GM03348 (cell line): Measurements from ENCODE around the gene ELOVL5.
A peak's percentile ranks its signal among the peaks of the same experiment; 100 is the strongest.
"Not testable (repeated sequence)": the region's sequence is repeated elsewhere in the genome, so short reads cannot be mapped to it uniquely, and the experiment has no call there.

Source experiments
- DNase-seq: peaks from one replicate; pipeline ENCODE4 v3.0.0; 2012; ENCODE audit warnings: low spot score

The ELOVL5 gene

GRCh38 chr6:53304953-53305352, 43.8 kb downstream of the ELOVL5 start:
- DNase-seq, result not testable (repeated sequence)

DNA sequence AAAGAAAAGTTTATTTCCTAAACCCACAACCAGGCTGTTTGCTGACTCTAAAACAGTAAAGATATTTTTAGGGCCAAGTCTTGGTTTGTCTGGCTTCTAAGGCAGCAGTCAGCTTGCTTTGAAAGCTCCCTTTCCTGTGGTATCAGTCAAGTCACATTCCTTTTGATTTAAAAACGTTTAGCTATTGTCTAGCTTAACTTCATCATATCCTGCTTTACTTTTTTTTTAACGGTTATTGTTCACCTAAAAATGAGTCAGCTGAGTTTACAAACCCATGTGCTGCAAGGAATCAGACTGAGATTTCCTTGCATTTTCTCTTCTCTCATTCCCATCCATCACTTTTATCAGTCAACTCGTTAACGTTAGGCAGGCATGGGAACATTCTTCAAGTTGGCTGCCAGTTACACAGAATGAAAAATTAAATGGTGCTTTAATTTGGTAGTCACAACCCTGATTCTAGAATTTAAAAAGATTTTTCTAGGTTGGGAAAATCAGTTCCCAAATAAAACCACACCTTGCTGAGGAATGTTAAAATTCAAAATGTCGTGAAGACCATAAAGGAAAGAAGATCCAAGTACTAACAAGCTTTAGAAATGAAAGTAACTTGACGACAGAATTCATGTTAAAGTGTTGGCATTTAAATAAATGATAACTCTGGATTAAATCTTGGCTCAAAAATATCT, 45.9 kb downstream of the ELOVL5 start:
- peak; percentile 78 for DNase-seq

DNA sequence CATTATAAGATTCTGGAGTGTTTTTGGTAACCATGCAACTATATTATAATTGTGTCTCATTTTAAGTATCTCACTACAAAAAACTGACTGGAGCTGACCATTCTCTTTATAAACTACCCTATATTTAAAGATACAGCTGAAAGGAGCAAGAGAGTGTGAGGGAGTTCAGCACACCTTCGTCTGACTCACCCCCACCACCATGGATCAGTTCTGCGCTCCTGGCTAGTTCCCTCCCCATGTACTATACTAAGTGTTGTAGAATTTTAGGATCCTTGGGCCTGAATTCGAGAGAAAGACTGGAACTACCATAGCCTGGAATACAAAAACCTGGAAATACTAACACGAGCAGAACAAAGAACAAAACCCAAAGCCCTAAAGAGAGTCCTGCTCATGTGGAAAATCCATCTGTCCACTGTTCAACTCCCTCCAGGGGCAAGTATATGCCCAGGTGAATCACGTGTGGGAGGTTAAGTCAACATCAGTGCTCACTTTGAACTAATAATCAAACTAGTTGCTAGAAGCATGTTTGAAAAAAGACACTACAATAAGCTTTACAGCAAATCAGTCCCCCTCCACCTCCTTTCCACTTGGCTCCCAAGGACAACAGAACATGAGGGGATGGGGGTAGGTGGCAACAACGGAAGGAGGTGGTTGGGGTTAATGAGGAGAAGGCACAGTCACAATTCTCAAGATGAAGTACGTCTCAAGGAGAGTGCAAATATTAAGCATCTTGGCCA, 46.8 kb downstream of the ELOVL5 start:
- no peak for DNase-seq

GRCh38 chr6:53300656-53301551, 47.8 kb downstream of the ELOVL5 start:
- no peak for DNase-seq

DNA sequence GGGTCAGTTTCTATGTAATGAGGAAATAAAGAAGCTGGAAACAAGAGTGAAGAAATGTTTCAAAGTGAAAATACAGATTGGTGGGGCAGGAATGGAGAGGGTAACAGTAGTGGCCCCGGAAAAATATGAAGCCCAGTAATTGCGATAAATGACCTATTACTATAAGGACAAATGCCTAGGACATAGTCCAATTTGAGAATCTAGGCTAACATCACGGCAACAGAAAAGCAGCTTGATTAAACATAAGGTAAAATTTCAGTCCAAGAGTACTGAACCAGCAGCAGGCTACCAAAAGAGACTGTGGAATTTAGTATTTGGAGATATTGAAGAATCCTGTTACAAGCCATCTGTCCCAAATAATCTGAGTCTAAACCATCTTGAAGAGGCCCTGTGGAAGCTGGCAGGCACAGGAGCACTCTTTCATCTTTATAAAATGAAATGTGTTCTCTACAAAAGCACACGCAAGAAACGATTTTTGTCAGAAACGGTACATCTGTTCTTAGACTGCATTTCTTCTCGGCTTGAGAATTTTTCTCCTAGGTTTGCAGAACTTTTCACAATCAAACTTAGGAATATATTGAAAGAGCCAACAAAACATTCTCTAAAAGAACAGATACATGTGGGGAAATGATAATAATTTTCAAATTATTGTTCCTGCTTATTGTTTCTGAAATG, 49.3 kb downstream of the ELOVL5 start:
- DNase-seq, result no peak

DNA sequence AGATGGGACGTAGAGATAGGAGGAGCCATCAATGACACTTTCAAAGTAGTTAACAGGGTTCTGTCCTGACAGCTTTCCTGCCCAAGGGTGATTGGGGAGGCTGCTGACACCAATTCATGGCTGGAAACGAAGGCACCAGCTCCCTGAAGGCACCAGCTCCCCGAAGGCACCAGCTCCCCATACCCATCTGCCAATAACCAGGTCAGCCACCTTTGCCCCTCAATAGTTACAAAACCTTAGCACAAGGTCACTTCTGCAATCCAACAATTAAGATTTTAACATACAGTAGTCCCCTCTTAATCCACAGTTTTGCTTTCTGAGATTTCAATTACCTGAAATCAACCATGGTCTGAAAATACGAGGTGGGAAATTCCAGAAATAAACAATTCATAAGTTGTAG, 51.7 kb downstream of the ELOVL5 start:
- no peak for DNase-seq

DNA sequence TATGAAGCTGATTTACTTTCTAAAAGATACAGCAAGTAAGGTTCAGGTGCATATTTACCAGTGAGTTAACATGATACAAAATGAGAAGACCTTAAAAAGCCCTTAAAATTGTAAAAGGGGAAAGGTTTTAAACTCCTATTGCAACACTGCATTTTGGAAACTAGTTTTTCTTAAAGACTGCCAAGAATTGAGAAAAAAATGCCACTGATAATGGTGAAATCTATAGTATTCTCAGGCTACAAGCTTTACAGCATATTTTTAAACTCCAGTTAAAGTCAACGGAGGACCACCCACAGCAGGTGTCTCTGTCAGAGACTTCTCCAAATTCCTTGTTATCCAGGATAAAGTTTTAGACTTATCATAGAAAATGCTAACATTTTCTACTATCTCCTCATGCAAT, 53.6 kb downstream of the ELOVL5 start:
- DNase-seq, result no peak

GRCh38 chr6:53294611-53295010, 54.1 kb downstream of the ELOVL5 start:
- DNase-seq, result peak; percentile 54

GRCh38 chr6:53294095-53294494, 54.7 kb downstream of the ELOVL5 start:
- peak; percentile 20 for DNase-seq

GRCh38 chr6:53293691-53294090, 55.1 kb downstream of the ELOVL5 start:
- DNase-seq, result no peak

DNA sequence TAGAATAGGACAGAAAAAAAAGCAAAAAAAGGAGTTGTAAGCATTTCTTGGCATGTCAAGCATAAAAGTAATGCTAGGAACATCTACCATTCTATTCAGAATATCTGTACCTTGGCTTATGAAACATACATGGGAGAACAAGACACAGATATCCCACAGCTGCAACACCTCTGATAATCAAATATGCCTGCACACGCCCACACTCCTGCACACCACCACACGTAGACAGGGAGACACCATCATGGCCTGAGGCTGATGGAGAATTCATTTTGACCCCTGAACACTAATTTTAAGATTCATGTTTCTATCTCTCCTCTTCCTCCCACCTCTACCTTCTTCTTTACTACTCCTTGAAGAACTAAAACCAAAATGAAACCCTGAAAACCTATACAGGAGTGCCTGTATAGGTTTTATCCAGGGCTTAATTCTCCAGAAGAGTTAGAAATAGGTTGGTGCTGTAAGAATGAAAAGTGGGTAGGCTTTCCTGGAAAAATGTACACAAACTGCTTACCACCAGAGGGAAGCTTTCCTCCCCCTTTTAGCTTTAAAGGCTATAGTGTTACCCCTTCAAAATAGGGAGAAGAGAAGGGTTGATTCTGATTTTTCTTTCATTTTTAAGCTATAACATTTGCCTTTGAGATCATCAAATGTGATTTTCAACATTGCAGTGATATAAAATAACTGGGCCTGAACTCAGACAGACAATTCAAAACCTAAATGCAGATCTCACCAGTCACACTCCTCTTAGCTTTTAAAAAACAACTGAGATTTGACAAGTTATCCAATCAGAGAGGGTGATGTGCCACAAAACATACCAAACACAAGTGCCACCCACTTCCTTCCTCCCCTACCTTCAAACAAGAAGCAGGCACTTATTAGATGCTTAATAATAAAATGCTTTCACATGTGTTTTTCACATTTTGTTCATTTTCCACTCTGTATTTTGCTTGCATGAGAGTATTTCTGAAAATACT, 57.9 kb downstream of the ELOVL5 start:
- DNase-seq, result no peak

DNA sequence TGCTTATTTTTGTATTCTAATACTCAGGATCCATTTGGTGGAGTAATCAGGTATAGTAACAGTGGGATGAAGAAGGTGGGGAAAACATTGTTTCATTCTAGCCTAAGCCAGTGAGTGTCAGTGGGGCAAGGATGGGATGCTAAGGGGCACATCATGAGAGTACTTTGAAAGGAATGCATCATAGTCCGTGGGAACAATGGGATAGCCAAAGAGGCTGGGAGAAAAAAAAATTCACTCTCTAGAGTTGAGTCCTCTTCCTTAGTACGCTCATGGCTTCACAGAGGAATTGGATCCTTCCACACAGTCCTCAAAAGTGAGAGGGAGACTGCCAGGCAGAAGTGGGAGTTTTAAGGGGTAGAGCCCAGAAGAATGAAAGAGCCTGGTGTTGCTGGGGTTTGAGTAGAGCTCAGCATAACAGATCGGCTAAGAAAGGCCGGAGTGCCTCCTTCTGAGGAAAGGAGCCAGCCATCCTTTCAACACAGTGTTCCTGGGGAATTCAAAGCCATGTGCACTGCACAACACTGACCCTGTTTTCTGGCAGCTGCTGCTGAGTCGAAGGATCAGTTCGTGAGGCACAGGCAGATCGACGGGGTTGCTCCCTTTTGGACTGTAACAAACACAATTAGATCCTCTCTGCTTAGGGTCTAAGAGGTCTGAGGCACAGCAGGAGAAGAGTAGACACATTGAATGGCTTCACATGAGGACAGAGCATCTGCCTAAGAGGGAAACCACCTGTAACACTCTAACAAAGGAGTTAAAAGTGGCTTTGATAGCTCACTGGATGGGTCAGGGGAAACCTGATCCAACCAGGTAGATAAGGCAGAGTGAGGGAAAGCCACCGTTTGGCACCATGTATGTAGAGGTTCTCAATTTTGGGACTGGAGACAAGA, 61.2 kb downstream of the ELOVL5 start:
- no peak for DNase-seq

GRCh38 chr6:53284901-53285300, 63.8 kb downstream of the ELOVL5 start:
- DNase-seq, result no peak

DNA sequence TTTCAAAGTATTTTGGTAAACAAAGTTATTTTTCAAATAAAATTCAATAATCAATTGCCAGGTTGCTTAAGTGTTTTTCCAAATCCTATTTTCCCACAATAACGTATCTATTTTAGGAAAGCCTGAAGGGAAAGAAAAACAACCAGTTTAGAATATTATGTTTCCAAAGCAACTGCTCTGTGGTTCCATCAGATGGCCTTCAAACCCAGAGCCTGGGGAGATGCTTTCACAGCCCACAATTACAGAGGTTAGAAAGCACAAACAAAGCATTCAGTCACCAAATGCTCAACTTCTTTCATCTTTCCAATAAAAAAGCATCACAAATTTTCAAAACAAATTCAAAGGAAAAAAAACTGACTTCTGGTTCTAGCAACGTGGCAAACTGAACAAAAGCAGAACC, 66.0 kb downstream of the ELOVL5 start:
- DNase-seq, result no peak

GRCh38 chr6:53282234-53282633, 66.5 kb downstream of the ELOVL5 start:
- DNase-seq, result no peak

- DNase-seq, result no peak
Measured at GRCh38 chr6:53281518-53282215, 67.1 kb downstream of the ELOVL5 start.

DNA sequence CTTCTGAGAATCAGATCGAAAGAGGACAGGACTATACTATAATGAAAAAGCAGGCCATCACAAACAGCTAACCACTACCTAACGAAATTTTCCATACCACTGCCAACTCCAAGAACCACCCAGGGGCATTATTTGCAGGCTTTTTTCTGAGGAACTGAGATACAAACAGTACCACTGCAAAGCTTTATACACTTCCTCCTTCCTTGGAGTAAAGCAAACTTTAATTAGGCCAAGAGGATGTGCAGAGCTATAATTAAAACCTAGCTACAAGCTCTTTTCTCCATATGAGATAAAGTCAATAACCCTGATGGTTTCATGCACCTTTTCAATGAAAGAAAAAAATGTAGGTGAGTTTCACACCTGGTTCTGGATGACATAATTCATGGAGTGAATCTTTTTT, 68.5 kb downstream of the ELOVL5 start:
- DNase-seq, result no peak

DNA sequence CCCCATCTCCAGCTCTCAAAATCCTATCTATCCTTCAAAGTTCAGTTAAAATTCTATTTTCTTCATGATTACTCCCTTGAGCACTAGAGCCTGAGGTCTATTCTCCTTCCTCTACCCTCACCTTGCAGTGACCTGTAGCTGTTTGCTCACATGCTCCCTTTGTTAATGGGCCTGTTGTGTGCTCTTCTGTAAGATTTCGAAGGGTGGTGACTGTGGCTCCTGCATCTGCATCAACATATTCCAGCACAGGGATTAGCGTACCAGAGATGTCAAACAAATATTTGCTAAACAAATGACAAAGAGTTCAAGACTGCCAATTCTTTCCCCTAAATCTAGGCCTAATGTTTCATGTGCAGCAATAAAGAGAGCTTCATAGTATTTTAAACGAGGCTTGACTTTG, 69.5 kb downstream of the ELOVL5 start:
- no peak for DNase-seq

- DNase-seq, result no peak
Measured at GRCh38 chr6:53273370-53273769, 75.4 kb downstream of the ELOVL5 start.
